Stimulated activated CD4-positive, alpha-beta T cell treated with anti-CD3 and anti-CD28 coated beads, Interleukin-1b, Interleukin-23, amount 100 ng/mL, for 1 hour (primary cell): ENCODE data around the gene RBM28.
"Not testable (repeated sequence)": the region's sequence is repeated elsewhere in the genome, so short reads cannot be mapped to it uniquely, and the experiment has no call there.

ENCODE experiments used
- DNase-seq, 2 donors: peaks; one replicate each; pipeline ENCODE4 v3.0.0-alpha.2; 2020; ENCODE audit warnings: low read depth in 2 of 2

The RBM28 gene

DNA sequence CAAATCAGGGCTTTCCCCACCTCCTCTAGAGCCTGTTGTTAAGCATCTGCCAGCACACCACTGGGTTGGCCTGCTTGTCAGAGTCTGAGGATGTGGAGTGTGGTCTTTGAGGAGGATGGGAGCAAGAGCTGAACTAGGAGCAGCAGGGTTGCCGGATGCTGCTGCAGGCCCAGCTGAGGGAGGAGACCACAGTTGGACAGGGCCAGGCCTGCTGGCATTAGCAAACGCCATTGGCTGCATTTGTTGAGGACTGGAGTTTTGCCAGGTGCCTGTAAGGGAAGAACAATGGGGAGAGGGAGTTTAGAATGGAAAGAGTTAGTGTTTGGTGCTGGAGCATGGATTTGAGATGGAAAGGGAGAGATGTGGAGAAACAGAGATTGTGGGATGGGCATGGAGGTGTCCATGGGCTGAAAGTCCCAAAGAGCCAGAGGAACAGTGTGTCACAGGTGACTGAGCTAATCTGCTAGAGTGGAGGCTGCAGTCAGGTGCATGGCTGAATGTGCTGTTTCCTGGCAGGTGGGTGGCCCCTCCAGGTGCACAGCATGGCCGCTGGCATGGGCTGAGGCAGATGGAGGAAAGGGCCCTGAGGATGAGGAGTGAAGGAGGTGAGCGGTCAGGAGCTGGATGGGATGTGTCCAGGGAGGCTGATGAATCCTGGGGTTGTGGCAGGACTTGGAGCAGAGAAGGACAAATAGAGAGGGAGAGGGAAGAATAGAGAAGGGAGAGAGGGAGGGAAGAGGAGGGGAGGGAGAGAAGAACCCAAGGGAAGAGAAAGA, 61.9 kb downstream of the RBM28 start:
- no peak for DNase-seq

DNA sequence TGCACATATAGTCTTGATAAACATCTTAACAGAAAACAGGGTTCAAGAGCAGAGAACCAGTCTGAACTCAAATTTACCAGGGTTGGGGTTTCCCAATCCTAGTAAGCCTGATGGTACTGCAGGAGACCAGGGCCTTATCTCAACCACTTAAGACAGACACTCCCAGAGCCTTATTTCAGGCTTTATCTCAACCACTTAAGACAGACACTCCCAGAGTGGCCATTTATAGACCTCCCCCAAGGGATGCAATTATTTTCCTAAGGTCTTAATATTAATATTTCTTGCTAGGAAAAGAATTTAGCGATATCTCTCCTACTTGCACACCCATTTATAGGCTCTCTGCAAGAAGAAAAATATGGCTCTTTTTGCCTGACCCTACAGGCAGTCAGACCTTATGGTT, 63.3 kb downstream of the RBM28 start:
- DNase-seq = not testable (repeated sequence)

DNA sequence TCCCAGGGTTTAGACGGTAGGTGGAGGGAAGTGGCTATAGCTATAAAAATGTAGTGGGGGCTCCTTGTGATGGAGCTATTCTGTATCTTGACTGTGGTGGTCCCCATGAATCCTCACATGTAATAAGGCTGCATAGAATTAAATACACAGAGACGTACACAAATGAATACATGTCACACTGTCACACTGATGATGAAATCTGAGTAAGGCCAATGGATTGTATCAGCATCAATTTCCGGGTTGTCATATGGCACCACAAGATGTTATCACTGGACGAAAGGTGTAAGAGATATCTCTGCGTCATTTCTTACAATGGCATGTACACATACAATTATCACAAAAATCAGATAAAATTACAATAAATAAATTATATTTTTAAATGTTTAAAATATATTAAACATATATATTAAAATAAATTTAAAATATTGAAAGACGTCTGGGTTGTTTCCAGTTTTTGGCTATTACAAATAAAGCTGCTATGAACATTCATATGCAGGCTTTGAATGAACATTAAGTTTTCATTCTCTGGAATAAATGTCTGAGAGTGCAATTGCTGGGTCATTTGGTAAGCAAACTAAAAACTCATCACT, 64.5 kb downstream of the RBM28 start:
- DNase-seq = no peak

DNA sequence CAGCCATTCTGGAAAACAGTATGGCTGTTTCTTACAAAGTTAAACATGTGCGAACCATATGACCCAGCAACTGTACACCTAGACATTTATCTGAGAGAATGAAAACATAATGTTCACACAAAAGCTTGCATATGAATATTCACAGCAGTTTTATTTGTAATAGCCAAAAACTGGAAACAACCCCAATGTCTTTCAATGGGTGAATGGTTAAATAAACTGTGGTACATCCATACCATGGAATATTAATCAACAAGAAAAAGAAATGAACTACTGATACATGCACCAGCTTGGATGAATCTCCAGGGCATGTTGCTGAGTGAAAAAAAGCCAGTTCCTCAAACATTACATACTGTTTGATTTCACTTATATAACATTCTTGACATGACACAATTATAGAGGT, 65.3 kb downstream of the RBM28 start:
- no peak for DNase-seq

DNA sequence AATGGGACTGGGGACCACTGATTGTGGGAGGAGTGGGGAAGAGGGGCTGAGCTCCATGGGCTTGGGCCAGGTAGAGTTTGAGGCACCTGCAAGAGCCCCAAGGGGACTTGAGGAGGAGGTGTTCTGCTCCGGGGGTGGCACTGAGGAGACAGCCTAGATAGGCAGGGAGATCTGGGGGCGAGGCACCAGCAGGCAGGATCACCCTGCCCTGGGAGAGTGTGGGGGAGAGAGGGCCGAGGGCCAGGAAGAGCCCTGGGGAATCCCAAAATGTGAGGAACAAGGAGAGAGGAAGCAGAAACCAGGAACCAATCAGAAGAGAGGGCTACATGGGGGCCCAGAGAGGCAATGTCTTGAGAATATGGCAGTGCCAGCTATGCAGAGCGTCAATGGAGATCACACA, 68.0 kb downstream of the RBM28 start:
- no peak for DNase-seq

DNA sequence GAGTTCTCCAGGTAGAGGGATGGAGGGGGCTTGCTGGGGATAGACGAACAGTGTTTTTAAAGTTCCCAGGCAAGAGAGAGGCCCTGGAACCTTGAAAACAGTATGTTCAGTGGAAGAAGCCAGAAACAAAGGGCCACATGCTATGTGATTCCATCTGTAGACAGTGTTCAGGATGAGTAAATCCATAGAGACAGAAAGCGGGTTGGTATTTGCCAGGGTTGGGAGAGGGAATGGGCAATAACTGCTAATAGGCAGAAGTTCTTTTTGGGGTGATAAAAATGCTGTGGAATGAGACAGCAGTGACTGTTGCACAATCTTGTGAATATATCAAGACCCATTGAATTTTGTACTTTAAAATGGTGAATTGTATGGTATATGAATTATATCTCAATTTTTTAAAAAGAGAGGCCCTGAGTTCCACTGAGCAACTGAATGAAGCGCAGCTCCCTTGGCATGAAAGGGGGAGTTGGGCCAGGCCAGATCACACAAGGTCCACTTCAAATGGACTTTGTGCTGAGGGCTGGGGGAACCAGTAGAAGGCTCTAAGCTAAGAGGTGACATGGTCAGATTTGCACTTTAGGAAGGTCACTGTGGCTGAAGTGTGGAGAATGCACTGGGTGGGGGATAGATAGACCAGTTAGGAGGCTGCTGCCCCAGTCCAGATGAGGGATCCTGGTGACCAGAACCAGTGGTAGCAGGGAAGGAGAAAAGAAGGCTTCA, 68.7 kb downstream of the RBM28 start:
- no peak for DNase-seq

DNA sequence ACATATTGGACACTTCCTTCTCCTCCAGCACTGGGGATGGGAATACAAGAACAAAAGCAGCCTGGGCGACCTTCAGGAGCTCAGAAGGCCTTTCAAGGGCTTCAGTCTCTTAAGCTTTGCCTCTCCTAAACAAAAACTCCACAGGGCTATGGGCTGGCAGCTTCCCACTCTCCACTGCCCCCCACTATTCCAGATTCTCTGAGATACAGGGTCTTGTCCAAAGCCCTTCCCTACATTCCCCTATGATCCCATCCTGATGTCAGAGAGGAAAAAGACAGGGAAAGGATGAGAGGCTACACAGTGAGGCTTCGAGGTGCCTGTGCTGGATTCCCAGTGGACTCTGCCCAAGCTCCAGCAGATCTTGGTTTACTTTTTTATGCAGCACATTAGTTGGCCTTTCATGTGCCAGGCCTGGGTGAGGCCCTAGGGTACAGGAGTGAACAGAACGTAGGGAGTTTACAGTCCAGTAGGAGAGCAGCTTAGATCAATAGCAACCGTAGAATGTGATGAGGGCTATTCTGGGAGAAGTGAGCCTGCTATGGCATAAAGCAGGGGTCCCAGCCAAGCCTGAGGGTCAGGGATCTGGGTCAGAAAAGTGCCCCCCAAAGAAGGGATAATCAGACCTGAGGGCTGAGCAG, 69.3 kb downstream of the RBM28 start:
- no peak for DNase-seq

DNA sequence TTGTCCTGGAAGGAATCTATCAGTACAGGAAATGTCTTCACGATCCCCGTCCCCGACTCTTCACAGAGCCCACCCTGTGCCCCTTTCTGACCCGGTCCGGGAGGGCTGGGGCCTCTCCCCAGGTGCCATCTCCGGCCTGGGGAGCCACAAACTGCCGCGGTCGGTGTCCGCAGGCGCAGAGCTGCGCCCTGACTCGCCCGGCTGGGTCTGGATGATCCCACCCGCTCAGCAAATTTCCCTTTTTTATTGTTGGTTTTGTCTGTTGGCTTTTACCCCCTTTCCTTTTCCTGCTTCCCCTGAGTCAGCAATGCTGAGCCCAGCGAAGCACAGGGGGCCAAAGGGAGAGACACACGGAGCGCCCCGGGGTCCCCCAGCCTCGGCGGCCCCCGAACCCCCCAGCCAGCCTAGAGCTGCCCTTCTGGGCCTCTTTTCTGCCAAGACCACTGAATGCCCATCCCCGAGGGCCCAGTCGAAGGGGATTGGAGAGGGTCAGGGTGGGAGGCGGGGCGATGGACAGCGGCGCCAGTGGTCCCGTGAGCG, 71.7 kb downstream of the RBM28 start:
- DNase-seq = no peak

DNA sequence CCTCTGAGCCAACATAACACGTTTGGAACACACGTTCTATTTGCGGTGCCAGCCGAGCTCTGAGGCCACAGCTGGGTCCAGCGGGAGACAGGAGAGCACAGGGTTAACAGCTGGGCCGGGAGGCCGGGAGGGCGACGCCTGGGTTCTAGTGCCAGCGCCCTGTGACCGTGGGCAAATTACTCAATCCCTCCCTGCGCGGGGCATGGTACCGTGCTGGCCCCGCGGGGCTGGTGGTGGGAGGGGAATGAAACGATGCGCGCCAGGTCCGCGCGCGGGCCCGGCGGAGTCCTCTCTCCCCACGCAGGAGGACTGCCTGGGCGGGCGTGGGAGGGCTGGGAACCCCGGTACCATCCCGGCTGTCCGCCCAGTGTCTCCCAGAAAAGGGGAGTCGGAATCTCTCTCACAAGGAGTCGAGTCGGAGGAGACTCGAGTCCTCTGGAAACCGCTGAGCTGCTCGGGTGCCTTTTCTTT, 72.2 kb downstream of the RBM28 start:
- no peak for DNase-seq

DNA sequence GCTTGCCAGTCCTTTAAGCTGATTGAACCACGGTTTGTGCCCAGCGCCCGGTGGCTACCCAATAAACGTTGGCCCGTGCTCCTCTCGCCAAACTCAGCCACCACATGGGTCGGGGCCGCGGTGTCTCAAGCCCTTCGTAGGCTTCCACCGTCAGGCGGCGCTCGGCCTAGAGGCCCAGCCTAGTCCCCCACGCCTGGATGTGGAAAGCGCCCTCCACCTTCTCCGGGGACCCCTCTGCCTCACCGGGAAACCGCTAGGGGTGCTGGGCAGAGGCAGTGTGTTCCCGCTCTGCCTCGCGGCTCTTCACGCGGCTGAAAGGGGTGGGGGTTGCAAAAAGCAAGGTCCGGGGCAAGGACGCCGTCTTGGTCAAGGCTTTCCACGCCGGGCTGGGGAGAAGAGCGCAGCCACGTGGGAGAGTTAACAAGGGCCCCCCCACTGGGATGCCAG, 72.9 kb downstream of the RBM28 start:
- DNase-seq = no peak

DNA sequence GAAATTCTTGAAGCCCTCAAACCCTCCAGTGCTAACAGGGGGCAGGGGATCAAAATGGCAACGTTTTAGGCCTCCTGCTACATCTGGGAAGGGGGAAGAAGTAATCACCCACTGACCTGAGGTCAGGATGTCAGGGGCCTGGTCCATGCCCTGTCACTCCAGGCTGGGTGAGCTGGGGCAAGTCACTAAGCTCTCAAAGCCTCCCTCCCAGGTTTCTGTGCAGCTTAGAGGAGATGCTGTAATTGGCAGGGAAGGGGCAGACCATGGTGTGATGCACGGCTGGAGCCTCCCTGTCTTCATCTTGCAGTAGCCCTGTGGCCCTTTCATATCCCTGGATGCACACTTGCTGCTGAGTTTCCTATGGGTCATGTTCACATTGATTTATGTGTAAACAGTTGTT, 75.5 kb downstream of the RBM28 start:
- DNase-seq = no peak

DNA sequence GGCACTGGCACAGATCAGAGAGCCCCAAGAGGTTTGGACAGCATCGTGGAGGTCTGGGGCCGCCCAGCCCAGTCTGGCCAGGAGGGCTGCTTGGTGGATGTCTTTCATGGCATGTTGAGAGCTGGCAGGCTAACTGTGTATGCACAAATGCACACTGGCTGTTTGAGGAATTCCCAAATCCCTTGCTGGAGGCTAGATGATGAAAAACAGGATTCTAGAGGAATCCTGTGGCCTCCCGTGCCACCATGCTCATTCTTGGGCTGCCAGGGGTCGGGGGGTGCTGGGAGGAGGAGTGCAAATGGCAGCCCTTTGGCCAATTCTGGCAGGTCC, 76.1 kb downstream of the RBM28 start:
- DNase-seq = no peak

DNA sequence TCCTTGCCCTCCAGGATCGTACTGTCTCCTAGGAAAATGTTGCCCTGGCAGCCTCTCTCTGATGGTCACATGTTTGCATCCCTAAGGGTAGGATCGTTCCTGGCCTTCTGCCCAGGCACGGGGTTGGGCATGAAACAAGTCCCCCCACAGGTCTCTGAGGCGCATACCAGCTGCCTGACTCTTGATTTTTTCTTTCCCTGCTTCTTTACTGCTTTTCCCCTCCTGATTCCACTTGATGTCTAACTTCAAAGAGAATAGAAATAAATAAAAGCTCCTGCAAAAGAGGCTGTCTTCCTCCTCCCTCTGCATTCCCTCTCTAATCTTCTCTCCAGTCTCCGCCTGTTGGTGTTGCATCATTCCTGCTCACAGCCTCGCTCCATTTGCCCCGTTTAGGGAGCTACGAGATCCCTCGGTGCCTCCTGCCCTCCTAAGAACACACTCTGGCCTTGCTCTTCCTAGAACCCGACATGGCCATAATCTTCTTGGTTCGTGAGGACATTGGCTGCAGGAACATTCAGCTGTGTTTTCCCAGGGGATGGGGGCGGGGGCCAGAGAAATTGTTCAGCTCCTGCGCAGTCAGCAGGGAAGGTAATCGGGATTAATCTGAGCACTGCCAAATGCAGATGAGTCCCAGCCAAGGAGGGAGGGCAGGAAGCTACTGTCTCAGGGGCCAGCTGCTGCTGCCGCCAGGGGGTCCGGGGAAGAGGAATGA, 76.7 kb downstream of the RBM28 start:
- no peak for DNase-seq

DNA sequence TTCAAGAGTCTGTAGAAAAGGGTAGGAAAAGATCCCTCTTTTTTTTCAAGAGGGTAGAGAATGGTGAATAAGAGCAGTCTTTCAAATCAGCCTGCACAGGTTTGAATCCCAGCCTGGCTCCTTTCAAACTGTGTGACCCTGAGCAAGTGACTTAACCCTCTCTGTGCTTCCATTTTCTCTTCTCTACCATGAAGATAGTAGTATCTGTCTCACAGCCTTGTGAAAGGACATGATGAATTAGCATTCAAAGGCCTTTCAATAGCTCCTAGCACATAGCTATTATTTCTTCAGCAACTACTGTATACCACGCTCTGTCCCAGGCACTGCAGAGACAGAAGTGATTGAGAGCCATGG, 77.2 kb downstream of the RBM28 start:
- no peak for DNase-seq

DNA sequence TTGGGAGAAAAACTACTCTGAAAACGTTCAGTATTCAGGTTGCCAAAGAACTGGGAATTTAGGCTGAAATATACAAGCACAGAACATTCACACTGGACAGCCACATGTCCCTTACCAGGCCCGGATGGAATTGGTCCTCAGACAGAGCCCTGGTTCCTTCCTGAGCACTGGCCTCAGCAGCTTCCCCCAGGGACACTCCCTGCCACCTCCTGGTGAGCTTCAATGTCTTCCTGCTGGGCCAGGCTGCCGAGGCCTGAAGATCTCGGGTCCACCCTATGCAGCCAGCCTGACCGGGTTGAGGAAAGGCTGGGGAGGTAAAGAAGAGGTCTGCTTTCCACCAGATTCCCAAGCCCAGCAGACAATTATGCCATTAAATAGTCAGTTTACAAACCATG, 77.8 kb downstream of the RBM28 start:
- DNase-seq = no peak

DNA sequence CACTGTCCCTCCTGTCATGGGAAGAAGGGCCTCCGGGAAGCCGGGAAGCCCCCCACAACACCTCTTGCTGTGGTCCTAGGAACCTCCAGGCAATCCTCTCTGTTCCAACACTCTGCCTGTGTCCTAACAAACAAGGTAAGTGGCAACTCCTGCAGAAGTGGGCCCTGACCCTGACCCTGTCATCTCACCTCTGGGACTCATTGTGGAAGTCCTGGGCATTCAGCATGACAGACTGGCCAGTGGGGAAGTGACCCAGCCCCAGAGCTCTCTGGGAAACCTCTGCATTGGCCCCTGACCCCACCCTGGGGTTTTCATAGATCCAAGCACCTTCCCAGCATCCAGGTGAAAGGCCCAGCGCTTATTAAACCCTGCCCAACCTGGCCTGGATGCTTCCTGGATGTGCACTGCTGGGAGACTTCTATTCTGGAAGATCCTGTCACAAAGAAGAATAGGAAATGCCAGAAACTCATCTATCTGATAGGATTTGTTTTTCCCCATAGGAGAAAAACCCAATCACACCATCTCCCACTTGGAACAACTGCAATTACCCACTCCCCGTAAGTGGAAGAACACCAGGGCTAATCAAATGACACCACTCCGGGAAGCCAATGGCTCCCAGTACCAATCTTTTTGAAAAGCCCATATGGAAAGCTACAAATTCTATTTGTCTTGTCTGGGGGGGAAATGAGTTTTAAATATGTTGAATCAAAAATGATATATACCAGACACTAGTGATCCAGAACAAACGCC, 78.4 kb downstream of the RBM28 start:
- DNase-seq = no peak

DNA sequence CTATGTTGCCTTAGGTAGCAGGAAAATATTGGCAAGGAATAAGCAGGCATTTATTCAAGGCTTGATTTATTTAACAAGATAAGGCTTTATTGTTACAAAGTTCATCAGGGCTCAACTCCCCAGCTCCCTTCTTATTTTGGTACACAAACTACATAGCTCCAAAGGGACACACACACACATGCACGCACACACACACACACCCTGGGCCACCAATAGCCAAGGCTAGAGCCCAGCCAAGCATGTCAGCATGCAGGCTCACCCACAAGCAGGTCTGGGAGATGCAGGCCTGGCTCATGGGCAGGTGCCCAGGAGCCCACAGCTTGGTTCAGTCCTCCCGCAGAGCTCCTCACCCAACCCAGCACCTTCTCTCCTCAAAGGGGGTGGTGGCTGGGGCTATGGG, 79.2 kb downstream of the RBM28 start:
- no peak for DNase-seq

DNA sequence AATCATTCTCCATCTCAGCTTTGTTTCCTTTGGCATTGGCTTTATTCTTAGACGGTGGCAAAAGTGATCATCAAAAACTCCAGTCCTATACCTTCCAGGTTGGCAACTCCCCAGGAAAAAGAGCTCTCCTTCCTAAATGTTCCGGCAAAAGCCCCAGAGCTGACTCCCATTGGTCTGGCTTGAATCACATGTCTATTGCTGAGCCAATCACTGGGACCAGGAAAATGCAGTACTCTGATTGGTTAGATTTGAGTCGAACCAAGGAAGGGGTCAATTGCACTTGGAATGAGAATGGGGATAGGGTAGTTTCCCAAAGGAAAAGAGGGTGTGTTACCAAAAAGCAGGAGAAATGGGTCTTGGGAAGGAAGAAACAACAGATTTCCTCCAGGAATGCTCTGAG, 80.3 kb downstream of the RBM28 start:
- DNase-seq = no peak

DNA sequence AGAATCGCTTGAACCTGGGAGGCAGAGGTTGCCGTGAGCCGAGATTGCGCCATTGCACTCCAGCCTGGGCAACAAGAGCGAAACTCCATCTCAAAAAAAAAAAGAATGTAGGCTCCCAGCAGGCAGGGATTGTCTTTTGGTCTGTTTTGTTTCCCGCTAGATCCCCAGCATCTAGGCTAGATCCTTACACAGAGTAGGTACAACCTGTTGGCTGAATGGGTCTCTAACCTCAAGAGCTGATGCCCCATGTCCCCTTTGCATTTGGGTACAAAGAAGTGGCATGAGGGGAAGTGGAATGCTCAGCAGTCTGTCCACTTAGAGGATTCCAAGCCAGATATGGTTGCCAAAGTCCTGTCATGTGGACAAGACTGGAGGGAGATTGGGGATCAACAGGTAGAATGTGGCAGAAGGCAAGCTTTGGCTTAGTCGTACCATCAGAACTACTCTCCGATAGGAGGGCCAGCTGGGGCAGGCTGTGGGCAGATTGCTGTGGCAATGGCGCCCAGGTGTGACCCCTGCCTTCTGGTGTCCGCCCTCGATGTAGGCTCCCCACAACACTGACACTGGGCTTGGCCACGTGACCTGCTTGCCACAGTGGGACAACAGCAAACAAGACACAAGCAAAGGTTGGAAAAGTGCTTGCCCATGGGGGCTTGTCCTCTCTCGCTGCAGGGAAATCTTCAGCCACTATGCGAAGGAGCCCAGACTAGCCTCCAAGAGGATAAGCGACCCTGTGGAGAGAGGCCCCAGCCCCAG, 81.3 kb downstream of the RBM28 start:
- DNase-seq = no peak

DNA sequence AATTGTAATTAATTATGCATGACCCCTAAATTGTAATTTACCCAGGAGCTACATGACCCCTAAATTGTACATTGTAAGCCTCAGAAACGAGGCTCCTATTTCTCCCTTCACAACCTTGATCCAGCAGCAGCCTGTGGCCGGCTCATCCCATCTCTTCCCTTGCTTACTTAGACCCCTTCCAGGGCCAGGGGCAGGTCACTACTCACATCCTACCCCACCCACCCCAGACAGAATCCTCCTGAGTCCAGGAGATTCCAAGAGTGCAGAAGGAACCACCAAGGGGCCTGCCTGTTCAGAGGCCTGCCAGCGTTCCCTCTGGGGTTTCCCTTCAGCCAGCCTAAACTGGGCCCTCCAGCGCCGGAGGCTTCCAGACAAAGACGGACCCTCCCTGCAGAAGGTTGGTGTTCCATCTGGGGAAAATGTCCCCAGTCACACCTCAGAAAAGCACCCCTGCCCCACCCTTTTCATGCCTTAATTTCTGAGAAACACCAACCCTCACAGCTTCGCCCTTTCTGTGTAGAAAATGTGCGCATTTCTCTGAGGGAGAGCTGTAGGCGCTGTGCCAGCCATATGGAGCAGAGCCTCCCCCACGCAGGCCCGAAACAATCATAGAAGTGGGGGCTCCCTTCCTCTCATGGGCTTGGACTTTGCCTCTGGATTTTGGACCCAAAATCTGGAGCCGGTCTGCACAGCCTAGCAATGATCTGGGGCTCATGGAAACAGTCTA, 83.5 kb downstream of the RBM28 start:
- no peak for DNase-seq
